ENCODE data around the gene TTC34.

The TTC34 gene

GRCh38 chr1:2797741-2798016 is 3.8 kb downstream of the TTC34 start:
- no peak overlapping the region for H3K27ac ChIP-seq (ENCODE audit: low read length)
- TF ChIP-seq EZH2 (IDR thresholded peaks at IDR 0.05; ENCODE audit: borderline replicate concordance, low read depth, low read length, severe bottlenecking) (no peak), CTCF (IDR thresholded peaks at IDR 0.05; ENCODE audit: borderline replicate concordance, extremely low read depth, low read length, poor library complexity, severe bottlenecking) (no peak)
- H3K79me2 ChIP-seq (ENCODE audit: insufficient read depth, low read length): no peaks in the 10 kb centered on the region
- no peaks in the 10 kb centered on the region for H3K27me3 ChIP-seq (ENCODE audit: insufficient read depth, low read length, poor library complexity)
- no peak overlapping the region for H2AFZ ChIP-seq (ENCODE audit: low read depth, low read length)
- DNase-seq (no peak), ATAC-seq (ENCODE audit: insufficient read depth, low read depth) (no peak)
- no peak overlapping the region for H3K4me2 ChIP-seq (ENCODE audit: insufficient read depth, low read length)
- no peak overlapping the region for H3K9ac ChIP-seq (ENCODE audit: low read depth, low read length)
- H4K20me1 ChIP-seq (ENCODE audit: insufficient read depth, low read length): no peaks in the 10 kb centered on the region
- no peaks in the 10 kb centered on the region for H3K36me3 ChIP-seq (ENCODE audit: insufficient read depth, low read length)
- H3K9me3 ChIP-seq (ENCODE audit: insufficient read depth, low read length, severe bottlenecking): peaks cover 5% of the 10 kb centered on the region
- H3K4me3 ChIP-seq (ENCODE audit: low read depth in 1 of 2, low read length in 2 of 2): no peak overlapping the region
- H3K4me1 ChIP-seq (ENCODE audit: insufficient read depth, low read length): no peaks in the 10 kb centered on the region

DNA sequence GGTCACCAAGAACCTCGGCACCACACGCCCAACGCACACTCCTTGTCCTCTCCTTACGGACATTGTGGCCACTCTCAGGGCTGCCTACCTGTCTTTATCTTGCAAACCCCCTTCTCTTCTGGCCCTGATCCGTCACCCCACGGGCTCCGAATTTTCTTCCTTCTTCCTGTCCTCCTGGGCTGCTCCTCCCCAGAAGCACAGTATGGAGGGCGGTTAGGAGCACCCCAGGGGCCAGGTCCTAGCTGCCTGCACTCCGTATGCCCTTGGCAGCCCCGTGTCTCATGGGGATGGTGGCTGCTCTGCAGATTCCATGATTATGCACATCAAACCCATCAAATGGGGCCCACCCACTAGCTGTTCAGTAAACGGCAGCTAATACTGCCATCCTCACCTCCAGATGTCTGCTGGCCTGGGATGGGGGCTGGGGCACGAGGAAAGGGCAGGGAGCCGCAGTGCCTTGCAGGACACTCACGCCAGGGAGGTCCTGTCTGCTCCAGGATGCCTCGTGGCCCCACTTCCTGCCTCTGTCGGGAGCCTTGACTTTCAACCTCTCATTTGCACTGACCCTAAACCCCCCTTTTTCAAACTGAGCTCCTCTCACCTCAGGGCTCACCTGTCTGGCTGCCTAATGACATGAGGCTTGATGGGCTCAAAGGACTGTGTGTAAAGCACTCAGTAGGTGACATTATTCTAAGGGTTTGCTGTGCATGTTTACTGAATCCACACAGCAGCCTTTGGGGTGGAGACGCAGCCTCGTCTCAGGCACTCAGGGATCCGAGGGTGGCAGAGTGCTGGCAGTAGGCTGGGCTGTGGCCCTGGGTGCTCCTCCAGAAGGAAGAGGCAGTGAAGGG is 4.4 kb downstream of the TTC34 start:
- Histone ChIP-seq H3K27me3 (ENCODE audit: insufficient read depth, low read length, poor library complexity) (no peaks in the 10 kb centered on the region), H3K4me1 (ENCODE audit: insufficient read depth, low read length) (no peaks in the 10 kb centered on the region), H3K9ac (ENCODE audit: low read depth, low read length) (no peak overlapping the region), H3K79me2 (ENCODE audit: insufficient read depth, low read length) (no peaks in the 10 kb centered on the region), H3K27ac (ENCODE audit: low read length) (no peak overlapping the region), H3K36me3 (ENCODE audit: insufficient read depth, low read length) (no peaks in the 10 kb centered on the region), H2AFZ (ENCODE audit: low read depth, low read length) (no peak overlapping the region), H3K4me2 (ENCODE audit: insufficient read depth, low read length) (no peak overlapping the region), H4K20me1 (ENCODE audit: insufficient read depth, low read length) (no peaks in the 10 kb centered on the region), H3K4me3 (ENCODE audit: low read depth in 1 of 2, low read length in 2 of 2) (no peak overlapping the region), H3K9me3 (ENCODE audit: insufficient read depth, low read length, severe bottlenecking) (peaks cover 10% of the 10 kb centered on the region)
- no peak for DNase-seq
- TF ChIP-seq EZH2 (IDR thresholded peaks at IDR 0.05; ENCODE audit: borderline replicate concordance, low read depth, low read length, severe bottlenecking): no peak
- no peak for TF ChIP-seq CTCF (IDR thresholded peaks at IDR 0.05; ENCODE audit: borderline replicate concordance, extremely low read depth, low read length, poor library complexity, severe bottlenecking)
- ATAC-seq (ENCODE audit: insufficient read depth, low read depth): no peak

GRCh38 chr1:2795926-2796325 is 5.6 kb downstream of the TTC34 start:
- Histone ChIP-seq H3K9me3 (ENCODE audit: insufficient read depth, low read length, severe bottlenecking) (peaks cover 10% of the 10 kb centered on the region), H3K36me3 (ENCODE audit: insufficient read depth, low read length) (no peaks in the 10 kb centered on the region), H3K4me2 (ENCODE audit: insufficient read depth, low read length) (no peak overlapping the region), H3K4me3 (ENCODE audit: low read depth in 1 of 2, low read length in 2 of 2) (no peak overlapping the region), H3K9ac (ENCODE audit: low read depth, low read length) (no peak overlapping the region), H3K79me2 (ENCODE audit: insufficient read depth, low read length) (no peaks in the 10 kb centered on the region), H3K4me1 (ENCODE audit: insufficient read depth, low read length) (no peaks in the 10 kb centered on the region), H2AFZ (ENCODE audit: low read depth, low read length) (no peak overlapping the region), H3K27me3 (ENCODE audit: insufficient read depth, low read length, poor library complexity) (no peaks in the 10 kb centered on the region), H4K20me1 (ENCODE audit: insufficient read depth, low read length) (no peaks in the 10 kb centered on the region), H3K27ac (ENCODE audit: low read length) (no peak overlapping the region)
- no peak for TF ChIP-seq EZH2 (IDR thresholded peaks at IDR 0.05; ENCODE audit: borderline replicate concordance, low read depth, low read length, severe bottlenecking)
- TF ChIP-seq CTCF (IDR thresholded peaks at IDR 0.05; ENCODE audit: borderline replicate concordance, extremely low read depth, low read length, poor library complexity, severe bottlenecking): no peak
- ATAC-seq (ENCODE audit: insufficient read depth, low read depth) (no peak), DNase-seq (no peak)

All from DND-41 (cell line).